Activated CD4-positive, alpha-beta memory T cell treated with anti-CD3 and anti-CD28 coated beads for 36 hours (primary cell): Measurements from ENCODE around the gene GCSAML. TPM values are rescaled to one million over a fixed set of nuclear protein-coding genes. Genes with fewer than 3 reads are reported as not detected.

Experiments
- CTCF ChIA-PET: fragments of 350-600 bp; sonication (Branson Sonifier 250); formaldehyde crosslinking; loops from one replicate; lab custom pipeline; 2021; ENCODE audit warnings: antibody characterized with exemption, inconsistent platforms; lab: Charles Lee
- POLR2A ChIA-PET: fragments of 350-600 bp; sonication (Branson Sonifier 250); formaldehyde crosslinking; loops from one replicate; lab custom pipeline; 2021; ENCODE audit warnings: antibody characterized with exemption; lab: Charles Lee
- DNase-seq: peaks from one replicate; pipeline ENCODE4 v3.0.0-alpha.2; 2020
- H3K27ac Mint-ChIP-seq: one replicate; pipeline ENCODE4 v1.8.0; 2021; ENCODE audit warnings: mixed read lengths
- H3K27me3 Mint-ChIP-seq: one replicate; pipeline ENCODE4 v1.8.0; 2021; ENCODE audit warnings: mixed read lengths
- H3K36me3 Mint-ChIP-seq: one replicate; pipeline ENCODE4 v1.8.0; 2021; ENCODE audit warnings: mixed read lengths
- H3K4me1 Mint-ChIP-seq: one replicate; pipeline ENCODE4 v1.8.0; 2021; ENCODE audit warnings: low read depth, mixed read lengths
- H3K4me3 Mint-ChIP-seq: one replicate; pipeline ENCODE4 v1.8.0; 2021; ENCODE audit warnings: mild to moderate bottlenecking, mixed read lengths
- H3K9me3 Mint-ChIP-seq: one replicate; pipeline ENCODE4 v1.8.0; 2021; ENCODE audit warnings: mixed read lengths
- intact Hi-C: fragments of 100-400 bp; cut with micrococcal nuclease; formaldehyde crosslinking; loops from one replicate; pipeline ENCODE4 v1.15.1; 2023
- total RNA-seq, 2 experiments: library from RNA; stranded (reverse); gene quantifications; one replicate each; pipeline ENCODE4 v1.2.3, GENCODE V29; 2021

GCSAML gene
- total RNA-seq, 2 experiments from 2014 or later = not detected

- DNase-seq = no peak
- Mint-ChIP-seq H3K27me3 (peaks cover 5% of the 10 kb centered on the region), H3K4me3 (no peak overlapping the region), H3K27ac (no peak overlapping the region), H3K9me3 (no peaks in the 10 kb centered on the region), H3K36me3 (no peaks in the 10 kb centered on the region), H3K4me1 (no peaks in the 10 kb centered on the region)
- ChIA-PET CTCF (interaction anchor here (0.6 to 1.0 kb wide), 2 partner anchors 189 to 1085 kb away, joined by 3 read pairs; no protein-coding TSS in a partner anchor), POLR2A (no interaction called here)
- intact Hi-C loops = no loop called here
Observed at GRCh38 chr1:247578946-247579460, 30.1 kb downstream of the GCSAML start.

- DNase-seq = no peak
- ChIA-PET CTCF (no interaction called here), POLR2A (no interaction called here)
- intact Hi-C loops = no loop called here
- Mint-ChIP-seq H3K36me3 (no peaks in the 10 kb centered on the region), H3K9me3 (peaks cover 8% of the 10 kb centered on the region), H3K4me3 (no peak within 1 kb of the TSS), H3K4me1 (peaks cover 2% of the 10 kb centered on the region), H3K27ac (no peak within 1 kb of the TSS), H3K27me3 (peaks cover 3% of the 10 kb centered on the region)
Observed at GRCh38 chr1:247588060-247588459, 39.1 kb downstream of the GCSAML start, which contains the start of gene OR2G2. Gene OR2G2 (plus strand): TSS chr1:247588360. CDS start chr1:247588360, 0 bp downstream.

GRCh38 chr1:247605286-247605685 lies 56.4 kb downstream of the GCSAML start, which contains the start of gene OR2G3:
Gene OR2G3 (plus strand): TSS chr1:247605586. CDS start chr1:247605586, 0 bp downstream.
- no peaks in the 10 kb centered on the region for H3K9me3 Mint-ChIP-seq
- H3K4me3 Mint-ChIP-seq = no peak within 1 kb of the TSS
- DNase-seq = no peak
- H3K27ac Mint-ChIP-seq = no peak within 1 kb of the TSS
- H3K4me1 Mint-ChIP-seq = no peaks in the 10 kb centered on the region
- no peaks in the 10 kb centered on the region for H3K36me3 Mint-ChIP-seq
- H3K27me3 Mint-ChIP-seq = peaks cover 12% of the 10 kb centered on the region
- intact Hi-C loops = no loop called here
- ChIA-PET CTCF (no interaction called here), POLR2A (no interaction called here)

GRCh38 chr1:247613405-247613804 lies 64.5 kb downstream of the GCSAML start:
- ChIA-PET POLR2A (no interaction called here), CTCF (no interaction called here)
- Mint-ChIP-seq H3K27me3 (peaks cover 4% of the 10 kb centered on the region), H3K9me3 (no peaks in the 10 kb centered on the region), H3K36me3 (no peaks in the 10 kb centered on the region), H3K27ac (no peak overlapping the region), H3K4me1 (no peaks in the 10 kb centered on the region), H3K4me3 (no peak overlapping the region)
- no peak for DNase-seq
- intact Hi-C loops = no loop called here

- Mint-ChIP-seq H3K9me3 (no peaks in the 10 kb centered on the region), H3K4me1 (no peaks in the 10 kb centered on the region), H3K27ac (no peak overlapping the region), H3K4me3 (no peak overlapping the region), H3K36me3 (no peaks in the 10 kb centered on the region), H3K27me3 (peaks cover 1% of the 10 kb centered on the region)
- DNase-seq = no peak
- ChIA-PET CTCF (no interaction called here), POLR2A (no interaction called here)
- intact Hi-C loops = no loop called here
Observed at GRCh38 chr1:247614625-247615024, 65.7 kb downstream of the GCSAML start.

Other genes with a start within 250 kb of the GCSAML start
- gene ZNF496, start 217.3 kb upstream of the GCSAML start, total RNA-seq = 10 to 100 TPM; 10.6 to 12.0 TPM
- gene NLRP3, start 133.0 kb upstream of the GCSAML start, total RNA-seq = 1 to 10 TPM in 1 of 2 experiments, under 1 TPM in 1; 0.97 to 1.5 TPM
- not detected for gene OR2B11, start 91.0 kb upstream of the GCSAML start, total RNA-seq
- not detected for gene OR2C3, start 12.7 kb upstream of the GCSAML start, total RNA-seq
- gene OR2G2, start 39.2 kb downstream of the GCSAML start, total RNA-seq = not detected
- not detected for gene OR2G3, start 56.5 kb downstream of the GCSAML start, total RNA-seq
- not detected for gene OR13G1, start 130.6 kb downstream of the GCSAML start, total RNA-seq
- not detected for gene OR6F1, start 167.5 kb downstream of the GCSAML start, total RNA-seq
- not detected for gene OR14K1, start 189.5 kb downstream of the GCSAML start, total RNA-seq
- not detected for gene OR14A2, start 199.0 kb downstream of the GCSAML start, total RNA-seq
- not detected for gene OR1C1, start 211.4 kb downstream of the GCSAML start, total RNA-seq